ENCODE results near the gene RSPH3.
"Not testable (repeated sequence)": the region's sequence is repeated elsewhere in the genome, so short reads cannot be mapped to it uniquely, and the experiment has no call there.

The RSPH3 gene

DNA sequence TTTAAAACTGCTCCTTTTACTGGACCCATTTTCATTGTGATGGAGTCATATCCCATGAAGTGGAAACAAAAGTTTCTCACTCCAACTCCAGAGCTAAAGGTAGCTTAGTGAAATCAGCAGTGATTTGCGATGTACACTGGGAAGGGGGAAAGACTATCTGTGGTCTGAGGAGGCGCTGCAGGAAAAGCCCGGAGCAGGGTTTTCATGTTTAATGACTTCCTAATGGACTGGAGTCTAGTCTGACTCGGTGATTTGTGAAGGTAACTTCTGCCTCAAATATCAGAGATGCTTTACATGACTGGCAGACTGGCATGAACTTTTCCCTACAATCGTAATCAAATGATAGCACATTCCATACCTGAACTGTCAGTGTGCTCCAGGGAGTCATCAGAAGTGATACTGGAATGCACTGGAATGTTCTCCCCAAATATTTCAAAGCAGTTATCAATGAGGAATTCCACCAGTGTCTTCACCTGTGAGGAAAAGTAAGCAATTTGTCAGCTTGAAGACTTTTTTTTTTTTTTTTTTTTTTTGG lies 37.8 kb upstream of the RSPH3 start:
- no peak for DNase-seq (ENCODE audit: low spot score)
- in situ Hi-C loops (cut with MboI; ENCODE audit: low pct_unique_long_range_greater_than_20kb, low sequenced_read_pairs, unreplicated experiment), result no loop called here
- TF ChIP-seq, protein P1, sequence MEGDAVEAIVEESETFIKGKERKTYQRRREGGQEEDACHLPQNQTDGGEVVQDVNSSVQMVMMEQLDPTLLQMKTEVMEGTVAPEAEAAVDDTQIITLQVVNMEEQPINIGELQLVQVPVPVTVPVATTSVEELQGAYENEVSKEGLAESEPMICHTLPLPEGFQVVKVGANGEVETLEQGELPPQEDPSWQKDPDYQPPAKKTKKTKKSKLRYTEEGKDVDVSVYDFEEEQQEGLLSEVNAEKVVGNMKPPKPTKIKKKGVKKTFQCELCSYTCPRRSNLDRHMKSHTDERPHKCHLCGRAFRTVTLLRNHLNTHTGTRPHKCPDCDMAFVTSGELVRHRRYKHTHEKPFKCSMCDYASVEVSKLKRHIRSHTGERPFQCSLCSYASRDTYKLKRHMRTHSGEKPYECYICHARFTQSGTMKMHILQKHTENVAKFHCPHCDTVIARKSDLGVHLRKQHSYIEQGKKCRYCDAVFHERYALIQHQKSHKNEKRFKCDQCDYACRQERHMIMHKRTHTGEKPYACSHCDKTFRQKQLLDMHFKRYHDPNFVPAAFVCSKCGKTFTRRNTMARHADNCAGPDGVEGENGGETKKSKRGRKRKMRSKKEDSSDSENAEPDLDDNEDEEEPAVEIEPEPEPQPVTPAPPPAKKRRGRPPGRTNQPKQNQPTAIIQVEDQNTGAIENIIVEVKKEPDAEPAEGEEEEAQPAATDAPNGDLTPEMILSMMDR (IDR thresholded peaks at IDR 0.05; ENCODE audit: extremely low read depth, insufficient read depth, missing control alignments), result peak; percentile 2

DNA sequence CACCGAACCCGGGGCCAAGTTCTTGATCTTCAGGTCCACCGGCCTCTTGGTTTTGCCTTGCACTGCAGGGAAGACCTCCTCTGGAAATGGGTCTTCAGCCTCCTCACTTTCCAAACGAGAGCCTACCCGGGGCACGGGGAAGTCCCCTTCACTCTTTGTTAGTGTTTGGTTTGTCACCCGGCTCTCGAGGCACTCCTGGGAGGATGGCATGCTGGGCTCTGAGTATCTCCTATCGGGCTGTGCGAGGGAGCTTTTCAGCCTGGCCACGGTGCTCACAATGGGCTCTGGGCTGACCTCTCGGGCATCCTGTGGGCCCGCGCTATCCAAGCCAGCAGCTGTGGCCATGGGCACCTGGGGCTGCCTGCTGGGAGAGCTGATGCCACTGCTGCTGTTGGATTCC lies 36.7 kb upstream of the RSPH3 start:
- TF ChIP-seq, protein P1 (IDR thresholded peaks at IDR 0.05; ENCODE audit: extremely low read depth, insufficient read depth, missing control alignments), result no peak
- DNase-seq (ENCODE audit: low spot score), result no peak
- in situ Hi-C loops (cut with MboI; ENCODE audit: low pct_unique_long_range_greater_than_20kb, low sequenced_read_pairs, unreplicated experiment), result no loop called here

DNA sequence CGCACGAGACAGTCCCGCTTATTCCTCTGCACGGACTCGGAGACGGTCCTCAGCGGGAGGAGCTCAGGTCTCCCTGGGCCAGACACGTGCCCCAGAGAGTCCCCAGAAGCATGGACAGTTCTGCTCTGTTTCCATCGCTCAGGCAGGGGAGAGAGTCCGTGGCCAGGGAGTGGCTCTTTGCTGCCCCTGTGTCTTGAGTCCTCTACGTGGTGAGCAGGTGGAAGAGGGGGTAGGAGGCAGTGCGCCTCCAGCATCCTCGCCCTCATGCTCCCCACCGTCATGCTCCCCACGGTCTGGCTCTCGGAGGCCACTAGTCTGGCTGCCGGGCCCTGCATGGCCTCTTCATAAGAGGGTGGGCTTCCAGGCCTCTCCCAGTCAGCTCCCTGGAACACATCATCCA lies 35.9 kb upstream of the RSPH3 start:
- no peak for DNase-seq (ENCODE audit: low spot score)
- TF ChIP-seq, protein P1 (IDR thresholded peaks at IDR 0.05; ENCODE audit: extremely low read depth, insufficient read depth, missing control alignments), result no peak
- in situ Hi-C loops (cut with MboI; ENCODE audit: low pct_unique_long_range_greater_than_20kb, low sequenced_read_pairs, unreplicated experiment), result no loop called here

DNA sequence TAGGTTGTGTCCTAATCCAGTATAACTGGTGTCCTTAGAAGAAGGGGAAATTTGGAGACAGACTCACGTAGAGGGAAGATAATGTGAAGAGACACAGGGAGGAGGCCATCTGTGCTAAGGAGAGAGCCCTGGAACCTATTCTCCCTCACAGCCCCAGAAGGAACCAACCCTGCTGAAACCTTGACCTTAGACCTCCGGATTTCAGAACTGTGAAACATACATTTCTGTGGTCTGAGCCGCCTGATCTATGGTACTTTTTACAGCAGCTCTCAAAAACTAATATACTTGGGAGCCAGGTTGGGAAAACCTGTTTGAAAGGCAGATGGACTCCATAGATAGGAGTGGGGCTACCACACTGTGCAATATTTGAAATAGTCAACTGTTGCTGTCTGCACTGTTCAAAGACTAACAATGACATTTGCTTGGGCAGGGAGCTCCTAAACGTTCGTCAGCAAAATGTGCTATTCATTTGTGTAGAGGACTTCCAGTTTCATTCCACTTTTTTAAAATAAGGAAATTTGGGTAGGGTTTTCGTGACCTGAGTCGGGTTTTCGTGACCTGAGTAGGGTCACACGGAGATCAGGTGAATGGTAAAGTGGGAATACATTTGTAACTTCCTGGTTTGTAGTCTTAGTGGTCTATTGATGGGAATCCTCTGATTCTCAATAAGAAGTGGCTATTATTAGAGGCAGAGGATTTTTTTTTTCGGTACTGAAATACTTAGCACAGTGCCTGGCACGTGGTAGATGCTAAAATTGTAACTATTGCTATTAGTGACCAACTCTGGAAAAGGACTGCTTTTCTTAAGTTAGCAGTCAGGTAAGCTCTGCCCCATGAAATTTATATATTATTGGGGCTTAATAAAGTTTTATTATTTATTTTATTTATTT lies 33.4 kb upstream of the RSPH3 start:
- TF ChIP-seq, protein P1 (IDR thresholded peaks at IDR 0.05; ENCODE audit: extremely low read depth, insufficient read depth, missing control alignments), result no peak
- in situ Hi-C loops (cut with MboI; ENCODE audit: low pct_unique_long_range_greater_than_20kb, low sequenced_read_pairs, unreplicated experiment), result no loop called here
- no peak for DNase-seq (ENCODE audit: low spot score)

DNA sequence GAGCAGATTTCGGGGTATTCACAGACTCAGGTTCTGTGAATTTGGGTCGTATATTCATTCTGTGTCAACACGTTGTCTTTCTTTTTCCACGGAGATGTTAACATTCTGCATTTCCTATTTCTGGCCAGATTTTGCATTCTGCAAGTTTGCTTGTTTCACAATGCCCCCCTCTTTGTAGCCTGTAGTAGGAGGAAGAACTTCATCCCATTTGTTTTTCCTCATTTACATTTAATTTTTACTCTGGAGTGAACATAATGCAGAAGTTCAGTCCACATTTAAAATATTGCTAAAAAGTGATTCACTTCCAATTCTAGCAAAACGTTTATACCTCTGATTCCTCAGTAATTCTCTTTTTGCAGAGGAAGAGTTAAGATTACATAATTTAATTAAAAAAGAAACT lies 31.8 kb upstream of the RSPH3 start:
- in situ Hi-C loops (cut with MboI; ENCODE audit: low pct_unique_long_range_greater_than_20kb, low sequenced_read_pairs, unreplicated experiment), result no loop called here
- TF ChIP-seq, protein P1 (IDR thresholded peaks at IDR 0.05; ENCODE audit: extremely low read depth, insufficient read depth, missing control alignments), result no peak
- no peak for DNase-seq (ENCODE audit: low spot score)

DNA sequence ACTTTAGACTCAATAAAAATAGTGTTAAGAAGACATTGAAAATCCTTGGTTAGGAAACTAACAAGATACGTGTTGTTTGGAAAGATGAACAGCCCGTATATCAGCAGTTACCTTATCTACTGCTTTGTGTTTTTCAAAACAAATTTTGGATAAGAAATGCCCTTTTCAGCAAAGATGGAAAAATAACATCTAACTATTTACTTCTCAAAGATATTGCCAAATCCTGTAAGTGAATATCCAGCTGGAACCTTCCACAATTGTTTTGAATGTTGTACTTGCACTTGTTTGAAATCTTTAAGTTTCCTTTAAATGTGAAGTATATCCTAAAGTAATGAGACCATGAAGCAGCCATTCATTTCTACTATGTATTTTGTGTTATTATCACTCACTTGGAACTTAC lies 30.2 kb upstream of the RSPH3 start:
- TF ChIP-seq, protein P1 (IDR thresholded peaks at IDR 0.05; ENCODE audit: extremely low read depth, insufficient read depth, missing control alignments), result no peak
- in situ Hi-C loops (cut with MboI; ENCODE audit: low pct_unique_long_range_greater_than_20kb, low sequenced_read_pairs, unreplicated experiment), result no loop called here
- no peak for DNase-seq (ENCODE audit: low spot score)

DNA sequence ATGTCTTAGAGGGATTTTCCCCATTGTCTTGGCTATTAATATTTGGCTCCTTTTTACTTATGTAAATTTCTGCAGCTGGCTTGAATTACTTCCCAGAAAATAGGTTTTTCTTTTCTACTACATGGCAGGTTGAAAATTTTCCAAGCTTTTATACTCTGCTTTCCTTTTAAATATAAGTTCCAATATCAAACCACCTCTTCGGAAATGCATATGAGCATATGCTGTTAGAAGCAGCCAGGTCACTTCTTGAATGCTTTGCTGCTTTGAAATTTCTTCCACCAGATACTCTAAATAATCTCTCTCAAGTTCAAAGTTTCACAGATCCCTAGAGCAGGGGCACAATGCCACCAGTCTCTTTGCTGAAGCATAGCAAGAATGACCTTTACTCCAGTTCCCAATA lies 25.2 kb upstream of the RSPH3 start:
- DNase-seq (ENCODE audit: low spot score); in situ Hi-C loops (cut with MboI; ENCODE audit: low pct_unique_long_range_greater_than_20kb, low sequenced_read_pairs, unreplicated experiment): not testable (repeated sequence)

All from GM13977 (cell line).